ENCODE data around the gene TRAF6.
"Not testable (repeated sequence)": the region's sequence is repeated elsewhere in the genome, so short reads cannot be mapped to it uniquely, and the experiment has no call there.

Gene TRAF6, protein sequence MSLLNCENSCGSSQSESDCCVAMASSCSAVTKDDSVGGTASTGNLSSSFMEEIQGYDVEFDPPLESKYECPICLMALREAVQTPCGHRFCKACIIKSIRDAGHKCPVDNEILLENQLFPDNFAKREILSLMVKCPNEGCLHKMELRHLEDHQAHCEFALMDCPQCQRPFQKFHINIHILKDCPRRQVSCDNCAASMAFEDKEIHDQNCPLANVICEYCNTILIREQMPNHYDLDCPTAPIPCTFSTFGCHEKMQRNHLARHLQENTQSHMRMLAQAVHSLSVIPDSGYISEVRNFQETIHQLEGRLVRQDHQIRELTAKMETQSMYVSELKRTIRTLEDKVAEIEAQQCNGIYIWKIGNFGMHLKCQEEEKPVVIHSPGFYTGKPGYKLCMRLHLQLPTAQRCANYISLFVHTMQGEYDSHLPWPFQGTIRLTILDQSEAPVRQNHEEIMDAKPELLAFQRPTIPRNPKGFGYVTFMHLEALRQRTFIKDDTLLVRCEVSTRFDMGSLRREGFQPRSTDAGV

GRCh38 chr11:36509694-36510593, at the start of gene TRAF6:
Gene TRAF6 (minus strand): TSS chr11:36510272. CDS start chr11:36501515, 8,757 bp downstream.
- DNase-seq (ENCODE audit: low read depth in 3 of 3) = peak; percentile 85 to 88 (median 86)

GRCh38 chr11:36558571-36559413, 48.7 kb upstream of the TRAF6 start:
- DNase-seq (ENCODE audit: low read depth in 3 of 3) = no peak

- DNase-seq (ENCODE audit: low read depth in 3 of 3) = no peak
Measured at GRCh38 chr11:36557991-36558390, 47.9 kb upstream of the TRAF6 start.

GRCh38 chr11:36557390-36557789, 47.3 kb upstream of the TRAF6 start:
- DNase-seq (ENCODE audit: low read depth in 3 of 3) = not testable (repeated sequence)

DNA sequence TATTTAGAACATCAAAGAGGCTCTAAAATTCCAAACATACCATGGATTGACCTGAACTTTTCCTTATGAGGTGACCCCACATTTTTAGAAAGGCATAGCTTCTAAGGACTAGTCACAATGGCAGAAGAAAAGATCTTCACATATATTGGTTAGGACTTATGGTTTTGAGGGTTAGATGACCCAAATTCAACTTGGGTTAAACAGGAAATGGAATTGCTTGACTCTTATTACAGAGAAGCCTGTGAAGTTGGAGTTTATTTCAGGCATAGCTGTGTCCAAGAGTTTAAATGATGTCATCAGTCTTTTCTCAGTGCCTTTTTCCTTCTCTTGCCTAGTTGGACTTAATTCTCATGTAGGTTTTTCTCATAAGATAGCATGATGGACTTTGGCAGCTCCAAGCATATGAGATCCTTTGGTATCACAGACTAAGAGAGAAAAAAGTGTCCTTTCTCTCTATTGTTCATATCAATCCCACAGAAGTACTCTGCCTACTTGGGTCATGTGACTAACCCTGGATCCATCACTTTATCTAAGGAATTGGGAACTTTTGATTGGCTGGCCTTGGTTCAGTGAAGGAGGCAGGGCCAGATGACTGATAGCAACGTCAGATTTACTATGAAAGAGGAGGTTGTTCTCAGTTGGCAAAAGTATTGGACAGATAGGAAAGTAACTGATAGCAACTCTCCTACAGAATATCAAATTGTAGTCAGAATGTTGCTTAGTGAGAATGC, 40.5 kb upstream of the TRAF6 start:
- no peak for DNase-seq (ENCODE audit: low read depth in 3 of 3)

GRCh38 chr11:36540998-36541397, 30.9 kb upstream of the TRAF6 start:
- no peak for DNase-seq (ENCODE audit: low read depth in 3 of 3)

GRCh38 chr11:36534276-36534840, 24.3 kb upstream of the TRAF6 start:
- DNase-seq (ENCODE audit: low read depth in 3 of 3) = no peak

- DNase-seq (ENCODE audit: low read depth in 3 of 3) = no peak
Measured at GRCh38 chr11:36532941-36533601, 23.0 kb upstream of the TRAF6 start.

- no peak for DNase-seq (ENCODE audit: low read depth in 3 of 3)
Measured at GRCh38 chr11:36530840-36531239, 20.8 kb upstream of the TRAF6 start.

DNA sequence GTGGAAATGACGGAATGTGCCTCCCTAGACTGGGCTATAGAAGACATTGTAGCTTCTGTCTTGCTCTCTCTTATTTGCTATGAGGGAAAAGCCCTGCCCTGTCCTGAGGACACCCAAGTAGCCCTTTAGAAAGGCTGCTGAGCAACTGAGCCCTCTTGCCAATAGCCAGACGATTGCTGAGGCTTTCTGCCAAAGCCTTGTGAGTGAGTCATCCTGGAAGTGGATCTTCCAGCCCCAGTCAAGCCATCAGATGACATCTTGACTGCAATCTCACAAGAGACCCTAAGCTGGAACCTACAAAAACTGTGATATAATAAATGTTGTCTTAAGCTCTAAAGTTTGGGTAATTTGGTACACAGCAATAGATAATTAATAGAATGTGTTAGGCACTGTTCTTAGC, 3.9 kb upstream of the TRAF6 start:
- no peak for DNase-seq (ENCODE audit: low read depth in 3 of 3)

DNA sequence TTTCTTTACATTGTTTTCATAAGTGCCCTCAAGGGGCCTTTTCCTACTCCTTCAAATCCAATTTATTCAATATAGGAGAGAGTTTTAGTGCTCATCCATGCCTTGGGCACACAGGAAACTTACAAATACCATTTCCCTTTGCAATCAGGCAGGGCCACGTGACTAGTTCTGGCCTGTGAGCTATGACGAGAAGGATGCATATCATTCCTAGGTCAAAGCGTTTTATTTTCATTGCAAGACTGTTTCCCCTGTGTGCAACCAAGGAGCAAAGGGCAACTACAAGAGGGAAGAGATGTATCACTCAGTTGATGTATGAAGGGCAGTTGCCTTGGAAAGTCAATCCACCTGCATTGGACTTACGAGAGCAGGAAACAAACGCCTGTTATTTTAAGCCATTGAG, 1.9 kb upstream of the TRAF6 start:
- no peak for DNase-seq (ENCODE audit: low read depth in 3 of 3)

- not testable (repeated sequence) for DNase-seq (ENCODE audit: low read depth in 3 of 3)
Measured at GRCh38 chr11:36511062-36511461, 990 bp upstream of the TRAF6 start.

- no peak for DNase-seq (ENCODE audit: low read depth in 3 of 3)
Measured at GRCh38 chr11:36510594-36510942, 496 bp upstream of the TRAF6 start.

- no peak for DNase-seq (ENCODE audit: low read depth in 3 of 3)
Measured at GRCh38 chr11:36509201-36509639, 852 bp downstream of the TRAF6 start.

DNA sequence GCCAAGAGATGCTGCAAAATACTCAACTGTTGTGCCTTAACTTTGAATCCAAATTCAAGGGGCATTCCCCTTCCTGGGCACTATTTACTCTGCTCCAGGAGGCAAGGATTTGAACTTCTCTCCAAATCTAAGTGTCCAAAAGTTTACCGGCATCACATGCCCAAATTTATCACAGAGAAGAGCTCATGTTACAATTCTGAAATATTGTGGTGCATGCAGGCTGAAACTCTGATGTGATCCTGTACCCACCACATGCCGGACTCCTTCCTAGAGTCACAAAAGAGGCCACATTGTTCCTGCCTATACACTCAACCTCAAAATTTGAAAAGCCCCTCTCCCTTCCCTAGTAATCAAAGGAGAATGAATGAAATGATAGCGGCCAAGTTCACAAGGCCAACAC, 1.3 kb downstream of the TRAF6 start:
- no peak for DNase-seq (ENCODE audit: low read depth in 3 of 3)

- no peak for DNase-seq (ENCODE audit: low read depth in 3 of 3)
Measured at GRCh38 chr11:36507824-36508489, 2.1 kb downstream of the TRAF6 start.

- no peak for DNase-seq (ENCODE audit: low read depth in 3 of 3)
Measured at GRCh38 chr11:36501236-36501635, 8.8 kb downstream of the TRAF6 start.

GRCh38 chr11:36500315-36500721, 9.8 kb downstream of the TRAF6 start:
- no peak for DNase-seq (ENCODE audit: low read depth in 3 of 3)

- DNase-seq (ENCODE audit: low read depth in 3 of 3) = no peak
Measured at GRCh38 chr11:36499315-36499714, 10.8 kb downstream of the TRAF6 start.
